T-helper 2 cell treated with Interferon-gamma antibody and Interleukin-4, amounts not matched to agents 5 μg/mL and 100 μg/mL, for 36 hours (primary cell): ENCODE data around the gene MBTD1.
"Not testable (repeated sequence)": the region's sequence is repeated elsewhere in the genome, so short reads cannot be mapped to it uniquely, and the experiment has no call there.

Source experiments
- DNase-seq: peaks from one replicate; pipeline ENCODE4 v3.0.0; 2021; ENCODE audit warnings: low spot score
- H3K27ac Mint-ChIP-seq: one replicate; pipeline ENCODE4 v1.8.0; 2021; ENCODE audit warnings: mild to moderate bottlenecking, mixed read lengths
- H3K27me3 Mint-ChIP-seq: one replicate; pipeline ENCODE4 v1.8.0; 2021; ENCODE audit warnings: low read depth, mixed read lengths
- H3K36me3 Mint-ChIP-seq: one replicate; pipeline ENCODE4 v1.8.0; 2021; ENCODE audit warnings: low read depth, mixed read lengths
- H3K4me1 Mint-ChIP-seq: one replicate; pipeline ENCODE4 v1.8.0; 2021; ENCODE audit warnings: low read depth, mixed read lengths
- H3K4me3 Mint-ChIP-seq: one replicate; pipeline ENCODE4 v1.8.0; 2022; ENCODE audit warnings: mild to moderate bottlenecking, moderate library complexity, mixed read lengths
- H3K9me3 Mint-ChIP-seq: one replicate; pipeline ENCODE4 v1.8.0; 2021; ENCODE audit warnings: mixed read lengths

Gene MBTD1

DNA sequence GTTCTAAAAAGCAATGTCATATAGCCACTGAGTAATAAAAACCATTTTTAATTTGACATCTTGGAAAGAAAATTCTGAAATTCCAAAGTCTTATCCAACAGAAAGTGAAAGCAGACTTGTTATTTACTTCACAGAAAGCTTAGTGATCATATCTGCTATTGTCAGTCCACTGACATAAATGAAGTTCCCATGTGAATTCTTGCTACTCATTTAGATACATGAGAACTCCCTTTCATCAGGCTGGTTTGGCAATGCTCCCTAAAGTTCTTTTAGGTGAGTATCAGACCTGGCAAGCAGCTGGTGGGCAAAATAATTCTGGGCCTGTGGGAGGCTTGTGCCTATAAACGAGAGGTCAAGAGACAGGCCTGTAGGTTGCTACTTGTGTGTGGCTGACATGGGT, 70.2 kb downstream of the MBTD1 start:
- H3K27me3 Mint-ChIP-seq, result no peaks in the 10 kb centered on the region
- H3K4me1 Mint-ChIP-seq, result peaks cover 2% of the 10 kb centered on the region
- H3K36me3 Mint-ChIP-seq, result peaks cover 30% of the 10 kb centered on the region
- H3K9me3 Mint-ChIP-seq, result no peaks in the 10 kb centered on the region
- no peak for DNase-seq
- no peak overlapping the region for H3K27ac Mint-ChIP-seq
- H3K4me3 Mint-ChIP-seq, result no peak overlapping the region

DNA sequence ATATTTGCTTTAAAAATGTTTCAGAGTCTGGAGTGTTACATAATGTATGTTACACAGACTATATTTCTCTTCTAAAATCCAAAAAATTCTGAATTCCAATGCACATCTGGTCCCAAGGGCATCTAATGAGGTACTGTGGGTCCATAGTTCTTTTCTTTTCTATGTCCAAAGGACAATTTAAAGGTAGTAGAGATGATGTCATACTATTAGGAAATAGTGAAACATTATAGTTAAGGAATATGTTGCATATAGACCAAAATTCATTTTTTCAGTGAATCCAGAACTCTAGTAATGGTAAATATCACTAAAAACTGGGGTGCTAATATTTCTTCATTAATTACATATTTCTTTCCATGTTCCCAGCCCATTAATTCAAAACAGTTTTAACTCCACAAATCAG, 70.7 kb downstream of the MBTD1 start:
- DNase-seq, result no peak
- no peaks in the 10 kb centered on the region for H3K27me3 Mint-ChIP-seq
- no peak overlapping the region for H3K27ac Mint-ChIP-seq
- H3K36me3 Mint-ChIP-seq, result peaks cover 34% of the 10 kb centered on the region
- no peaks in the 10 kb centered on the region for H3K9me3 Mint-ChIP-seq
- no peak overlapping the region for H3K4me3 Mint-ChIP-seq
- peaks cover 2% of the 10 kb centered on the region for H3K4me1 Mint-ChIP-seq

DNA sequence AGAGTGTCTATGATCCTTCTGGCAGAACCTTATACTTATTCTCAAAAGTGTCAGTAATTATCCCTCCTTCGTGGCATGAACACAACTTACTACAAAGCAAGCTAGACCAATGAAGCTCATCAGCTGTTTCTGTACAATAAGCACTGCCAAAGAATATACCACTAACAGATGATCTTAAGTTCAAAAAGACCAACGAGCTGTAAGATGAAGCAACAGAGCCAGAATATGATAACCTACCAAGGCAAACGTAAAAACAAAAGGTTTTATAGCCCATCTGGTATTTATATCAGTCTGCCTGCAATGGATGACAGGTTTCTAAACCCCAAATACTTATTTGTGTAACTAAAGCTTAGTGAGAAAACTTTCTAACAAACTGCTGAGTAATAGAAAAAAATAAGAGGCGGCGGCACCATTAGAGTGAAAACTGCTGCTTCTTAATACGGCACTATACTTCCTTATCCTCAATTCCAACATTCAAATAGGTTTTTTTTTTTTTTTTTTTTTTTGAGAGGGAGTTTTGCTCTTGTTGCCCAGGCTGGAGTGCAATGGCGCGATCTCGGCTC, 71.5 kb downstream of the MBTD1 start:
- no peak for DNase-seq
- Mint-ChIP-seq H3K9me3 (no peaks in the 10 kb centered on the region), H3K27ac (no peak overlapping the region), H3K27me3 (no peaks in the 10 kb centered on the region), H3K36me3 (peaks cover 33% of the 10 kb centered on the region), H3K4me1 (peaks cover 2% of the 10 kb centered on the region), H3K4me3 (no peak overlapping the region)

DNA sequence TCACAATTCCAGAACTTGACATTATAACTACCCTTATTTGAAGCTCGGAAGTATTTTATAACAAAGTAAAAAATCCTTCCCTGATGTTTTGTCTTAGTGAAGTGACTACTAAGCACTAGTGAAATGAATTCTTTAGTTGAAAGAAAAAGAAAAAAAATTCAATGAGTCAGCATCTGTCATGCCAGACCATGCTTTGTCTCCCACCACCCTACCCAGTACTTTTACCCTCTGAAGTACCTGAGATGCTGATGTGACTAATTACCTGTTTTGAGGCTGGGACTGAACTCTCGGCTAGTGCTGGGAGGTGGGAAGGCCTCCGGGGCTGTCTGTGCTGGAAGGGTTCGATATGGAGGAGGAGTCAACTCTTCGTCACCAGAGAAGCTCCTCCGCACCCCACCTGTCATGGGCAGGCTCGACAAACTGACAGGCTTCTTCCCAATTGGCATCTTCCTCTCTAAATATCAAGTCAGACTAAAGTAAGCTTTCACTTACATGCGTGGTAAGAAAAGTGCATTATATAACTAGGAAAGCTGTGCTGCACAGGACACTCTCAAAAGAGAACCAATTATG, 74.0 kb downstream of the MBTD1 start:
- Mint-ChIP-seq H3K9me3 (no peaks in the 10 kb centered on the region), H3K4me3 (no peak overlapping the region), H3K36me3 (peaks cover 27% of the 10 kb centered on the region), H3K27me3 (no peaks in the 10 kb centered on the region), H3K27ac (peak overlapping the region; percentile 11), H3K4me1 (peaks cover 2% of the 10 kb centered on the region)
- DNase-seq, result no peak

DNA sequence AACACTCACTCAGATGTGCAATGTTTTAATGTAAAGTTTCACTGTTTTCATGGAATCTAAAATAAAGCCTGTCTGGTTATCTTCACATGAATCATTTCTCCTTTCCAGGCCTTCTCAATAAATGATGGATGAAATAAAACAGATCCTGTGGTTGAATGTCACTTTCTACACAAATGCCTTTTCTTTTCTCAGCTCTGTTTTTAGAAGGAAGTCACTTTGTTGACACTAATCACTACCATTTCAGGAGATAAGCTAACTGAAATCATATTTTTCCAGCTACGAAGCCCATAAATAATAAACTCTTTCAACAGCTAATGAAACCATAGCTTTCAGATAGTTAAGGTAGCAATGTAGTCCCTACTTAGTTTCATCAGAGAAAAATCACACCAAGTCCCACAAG, 75.7 kb downstream of the MBTD1 start:
- no peak overlapping the region for H3K4me3 Mint-ChIP-seq
- no peaks in the 10 kb centered on the region for H3K4me1 Mint-ChIP-seq
- H3K27ac Mint-ChIP-seq, result no peak overlapping the region
- no peaks in the 10 kb centered on the region for H3K27me3 Mint-ChIP-seq
- peaks cover 26% of the 10 kb centered on the region for H3K36me3 Mint-ChIP-seq
- DNase-seq, result no peak
- H3K9me3 Mint-ChIP-seq, result no peaks in the 10 kb centered on the region

DNA sequence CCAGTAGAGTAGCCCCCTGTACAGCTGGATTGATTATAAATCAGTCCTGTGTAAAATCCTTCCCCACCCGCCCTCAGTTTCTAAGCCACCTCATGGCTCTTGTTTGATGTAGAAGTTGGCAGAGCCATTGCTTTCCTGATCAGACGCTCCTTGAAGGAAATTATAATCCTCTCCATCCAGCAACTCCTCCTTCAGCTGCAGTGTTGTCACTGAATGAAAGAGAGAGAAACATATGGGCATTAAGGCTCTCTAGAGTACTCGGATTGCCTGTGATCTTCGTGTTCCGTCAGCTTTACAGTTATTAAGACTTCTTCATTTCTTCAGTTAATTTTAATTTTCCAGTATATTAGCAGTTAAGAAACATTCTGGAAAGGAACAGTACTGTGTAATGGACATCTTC, 79.4 kb downstream of the MBTD1 start:
- Mint-ChIP-seq H3K4me3 (no peak overlapping the region), H3K4me1 (no peaks in the 10 kb centered on the region), H3K36me3 (peaks cover 20% of the 10 kb centered on the region), H3K27ac (no peak overlapping the region), H3K27me3 (no peaks in the 10 kb centered on the region), H3K9me3 (no peaks in the 10 kb centered on the region)
- no peak for DNase-seq

DNA sequence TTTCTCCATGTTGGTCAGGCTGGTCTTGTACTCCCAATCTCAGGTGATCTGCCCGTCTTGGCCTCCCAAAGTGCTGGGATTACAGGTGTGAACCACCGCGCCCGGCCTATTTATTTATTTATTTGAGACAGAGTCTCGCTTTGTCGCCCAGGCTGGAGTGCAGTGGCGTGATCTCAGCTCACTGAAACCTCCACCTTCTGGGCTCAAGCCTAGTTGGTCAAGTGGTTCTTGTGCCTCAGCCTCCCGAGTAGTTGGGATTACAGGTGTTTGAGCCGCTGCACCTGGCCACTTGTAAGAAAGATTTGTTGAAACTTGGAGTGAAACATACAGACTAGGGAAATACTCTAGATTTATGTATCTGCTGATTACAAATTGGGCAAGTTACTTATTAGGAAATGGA, 87.8 kb downstream of the MBTD1 start:
- not testable (repeated sequence) for DNase-seq, H3K27ac Mint-ChIP-seq, H3K27me3 Mint-ChIP-seq, H3K4me3 Mint-ChIP-seq, H3K9me3 Mint-ChIP-seq
- Mint-ChIP-seq H3K36me3 (peaks cover 38% of the 10 kb centered on the region), H3K4me1 (peaks cover 13% of the 10 kb centered on the region)

DNA sequence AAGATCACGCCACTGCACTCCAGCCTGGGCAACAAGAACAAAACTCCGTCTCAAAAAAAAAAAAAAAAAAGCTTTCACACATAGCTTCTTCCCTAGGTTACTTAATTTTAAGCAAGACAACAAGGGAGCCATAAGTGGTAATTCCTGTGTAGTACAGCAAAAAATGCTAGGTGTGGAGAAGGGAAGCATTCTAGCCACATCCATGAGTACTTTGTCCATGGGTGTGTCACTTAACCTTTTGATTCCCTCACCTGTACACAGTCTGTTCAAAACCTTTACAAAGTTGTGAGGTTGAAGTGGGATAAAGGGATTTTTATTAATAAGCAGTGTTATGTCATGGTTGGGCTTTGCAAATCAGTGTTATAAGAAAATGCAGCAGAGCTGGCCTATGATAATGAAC, 89.1 kb downstream of the MBTD1 start:
- H3K27me3 Mint-ChIP-seq, result no peaks in the 10 kb centered on the region
- H3K9me3 Mint-ChIP-seq, result no peaks in the 10 kb centered on the region
- no peak overlapping the region for H3K4me3 Mint-ChIP-seq
- H3K27ac Mint-ChIP-seq, result no peak overlapping the region
- DNase-seq, result no peak
- peaks cover 16% of the 10 kb centered on the region for H3K4me1 Mint-ChIP-seq
- peaks cover 41% of the 10 kb centered on the region for H3K36me3 Mint-ChIP-seq

DNA sequence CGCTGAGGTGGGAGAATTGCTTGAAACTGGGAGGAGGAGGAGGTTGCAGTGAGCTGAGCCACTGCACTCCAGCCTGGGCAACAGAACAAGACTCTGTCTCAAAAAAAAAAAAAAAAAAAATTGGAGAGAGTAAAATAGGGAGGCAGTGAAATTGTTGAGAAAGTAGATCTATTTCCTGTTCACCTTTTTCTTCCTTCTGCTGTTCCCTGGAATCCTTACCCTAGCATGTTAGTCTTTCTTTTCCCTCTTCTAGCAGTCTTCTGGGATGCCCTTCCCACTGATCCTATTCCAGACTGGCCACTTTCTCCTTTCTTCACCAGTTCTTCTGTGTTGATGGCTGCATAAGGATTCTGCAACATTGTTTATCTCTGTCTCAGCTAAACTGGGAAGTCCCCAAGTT, 90.5 kb downstream of the MBTD1 start:
- no peak for DNase-seq
- Mint-ChIP-seq H3K4me3 (peak overlapping the region; percentile 11), H3K27me3 (no peaks in the 10 kb centered on the region), H3K36me3 (peaks cover 43% of the 10 kb centered on the region), H3K9me3 (no peaks in the 10 kb centered on the region), H3K27ac (peak overlapping the region; percentile 22), H3K4me1 (peaks cover 24% of the 10 kb centered on the region)

DNA sequence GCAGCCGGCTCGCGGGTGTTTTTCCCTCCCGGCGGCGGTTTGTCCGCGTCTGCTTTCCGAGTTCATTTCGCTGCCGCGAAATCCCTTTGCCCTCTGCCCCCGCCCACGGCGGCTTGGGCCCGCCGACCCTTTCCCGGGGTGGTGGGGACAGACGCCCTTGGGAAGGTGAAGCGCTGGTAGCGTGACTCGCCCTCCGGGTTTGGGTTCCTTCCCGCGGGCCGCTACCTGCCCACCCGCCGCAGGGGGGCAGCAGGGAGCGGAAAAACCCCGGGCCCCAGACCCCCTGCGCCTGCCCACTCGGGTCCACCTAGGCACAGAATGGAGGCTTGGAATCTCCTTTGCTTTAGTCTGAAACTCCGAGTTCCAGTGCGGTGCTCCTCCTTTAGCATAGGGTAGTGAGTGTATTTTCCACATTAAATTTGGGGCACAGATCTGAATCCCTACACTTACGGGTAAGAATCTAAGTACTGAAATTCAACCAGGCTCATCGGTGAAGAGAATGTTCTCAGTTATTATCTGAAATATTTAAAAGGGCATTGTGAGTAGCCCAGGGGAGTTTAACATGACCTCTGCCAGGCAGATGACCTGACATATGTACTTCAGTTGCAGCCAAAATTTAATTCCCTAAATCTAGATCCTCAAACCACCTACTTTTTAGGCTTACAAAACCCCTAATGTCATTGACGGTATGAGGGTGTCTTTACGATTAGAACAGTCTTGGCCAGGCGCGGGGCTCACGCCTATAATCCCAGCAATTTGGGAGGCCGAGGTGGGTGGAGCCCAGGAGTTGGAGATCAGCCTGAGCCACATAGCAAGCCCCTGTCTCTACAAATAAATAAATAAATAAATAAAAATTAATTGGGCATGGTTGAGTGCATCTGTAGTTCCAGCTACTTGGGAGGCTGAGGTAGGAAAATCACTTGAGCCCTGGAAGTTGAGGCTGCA, 92.6 kb downstream of the MBTD1 start:
- peak; percentile 62 for DNase-seq
- Mint-ChIP-seq H3K27me3 (no peaks in the 10 kb centered on the region), H3K27ac (peak overlapping the region; percentile 85), H3K4me3 (peak overlapping the region; percentile 88), H3K4me1 (peaks cover 22% of the 10 kb centered on the region), H3K36me3 (peaks cover 42% of the 10 kb centered on the region), H3K9me3 (no peaks in the 10 kb centered on the region)

DNA sequence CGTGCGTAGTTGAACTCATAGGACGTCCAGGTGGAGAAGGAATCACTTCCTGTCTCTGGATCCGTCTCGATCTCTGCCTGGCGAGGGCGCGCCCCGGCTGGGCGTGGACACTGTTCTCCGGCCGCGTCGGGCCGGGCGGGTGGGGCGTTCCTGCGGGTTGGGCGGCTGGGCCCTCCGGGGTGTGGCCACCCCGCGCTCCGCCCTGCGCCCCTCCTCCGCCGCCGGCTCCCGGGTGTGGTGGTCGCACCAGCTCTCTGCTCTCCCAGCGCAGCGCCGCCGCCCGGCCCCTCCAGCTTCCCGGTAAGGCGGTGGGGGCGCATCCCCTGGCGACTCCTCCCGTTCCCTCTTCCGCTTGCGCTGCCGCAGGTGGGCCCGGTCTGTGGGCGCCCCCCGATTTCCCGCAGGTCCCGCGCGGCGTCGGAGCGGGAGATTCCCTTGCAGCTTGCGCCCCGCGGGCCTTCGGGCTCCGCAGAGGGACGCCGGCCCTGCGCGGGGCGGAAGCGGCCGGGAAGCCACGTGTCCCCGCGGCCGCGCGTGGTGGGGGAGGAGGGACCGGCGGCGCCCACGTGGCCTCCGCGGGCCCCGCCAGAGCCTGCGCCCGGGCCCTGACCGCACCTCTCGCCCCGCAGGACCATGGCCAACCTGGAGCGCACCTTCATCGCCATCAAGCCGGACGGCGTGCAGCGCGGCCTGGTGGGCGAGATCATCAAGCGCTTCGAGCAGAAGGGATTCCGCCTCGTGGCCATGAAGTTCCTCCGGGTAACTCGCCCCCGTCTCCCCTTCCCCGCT, 93.5 kb downstream of the MBTD1 start, which contains the start of gene NME2:
Gene NME2 (plus strand): TSS at position 214 of the 789 bp plus-strand sequence. CDS start 420 bp downstream, at position 634.
- peaks cover 46% of the 10 kb centered on the region for H3K36me3 Mint-ChIP-seq
- peak within 1 kb of the TSS; percentile 98 for H3K27ac Mint-ChIP-seq
- peaks cover 22% of the 10 kb centered on the region for H3K4me1 Mint-ChIP-seq

DNA sequence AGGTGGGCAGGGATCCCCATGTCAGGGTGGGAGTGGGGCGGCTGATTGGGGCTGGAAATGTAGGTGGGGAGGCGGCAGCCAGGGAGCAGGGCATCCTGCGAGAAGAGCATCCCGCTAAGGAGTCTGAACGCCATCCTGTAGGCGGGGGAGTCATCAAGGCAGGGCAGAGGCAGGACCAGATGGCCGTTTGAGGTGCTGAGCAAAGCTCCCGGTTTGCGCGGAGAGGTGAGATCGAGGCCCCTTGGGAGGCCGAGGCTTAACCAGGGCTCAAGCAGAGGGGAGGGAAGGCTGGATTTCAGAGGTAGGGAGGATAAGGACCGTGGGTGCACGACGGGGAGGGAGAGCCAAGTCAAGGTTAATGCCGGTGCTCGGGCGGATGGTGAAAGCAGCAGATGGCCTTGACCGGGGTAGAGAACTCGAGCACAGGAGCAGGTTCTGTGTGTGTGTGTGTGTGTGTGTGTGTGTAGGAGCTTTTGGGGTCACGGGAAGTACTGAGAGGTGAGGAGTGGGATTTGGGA, 94.1 kb downstream of the MBTD1 start:
- Mint-ChIP-seq H3K4me3 (peak overlapping the region; percentile 95), H3K27me3 (no peaks in the 10 kb centered on the region), H3K9me3 (no peaks in the 10 kb centered on the region), H3K36me3 (peaks cover 47% of the 10 kb centered on the region), H3K4me1 (peaks cover 22% of the 10 kb centered on the region), H3K27ac (peak overlapping the region; percentile 98)
- DNase-seq, result no peak

More for the DNA sequence above, 93.5 kb downstream of the MBTD1 start, which contains the start of gene NME2:
- Mint-ChIP-seq H3K9me3 (no peaks in the 10 kb centered on the region), H3K4me3 (peak within 1 kb of the TSS; percentile 95), H3K27me3 (no peaks in the 10 kb centered on the region)
- DNase-seq, result peak; percentile 81

DNA sequence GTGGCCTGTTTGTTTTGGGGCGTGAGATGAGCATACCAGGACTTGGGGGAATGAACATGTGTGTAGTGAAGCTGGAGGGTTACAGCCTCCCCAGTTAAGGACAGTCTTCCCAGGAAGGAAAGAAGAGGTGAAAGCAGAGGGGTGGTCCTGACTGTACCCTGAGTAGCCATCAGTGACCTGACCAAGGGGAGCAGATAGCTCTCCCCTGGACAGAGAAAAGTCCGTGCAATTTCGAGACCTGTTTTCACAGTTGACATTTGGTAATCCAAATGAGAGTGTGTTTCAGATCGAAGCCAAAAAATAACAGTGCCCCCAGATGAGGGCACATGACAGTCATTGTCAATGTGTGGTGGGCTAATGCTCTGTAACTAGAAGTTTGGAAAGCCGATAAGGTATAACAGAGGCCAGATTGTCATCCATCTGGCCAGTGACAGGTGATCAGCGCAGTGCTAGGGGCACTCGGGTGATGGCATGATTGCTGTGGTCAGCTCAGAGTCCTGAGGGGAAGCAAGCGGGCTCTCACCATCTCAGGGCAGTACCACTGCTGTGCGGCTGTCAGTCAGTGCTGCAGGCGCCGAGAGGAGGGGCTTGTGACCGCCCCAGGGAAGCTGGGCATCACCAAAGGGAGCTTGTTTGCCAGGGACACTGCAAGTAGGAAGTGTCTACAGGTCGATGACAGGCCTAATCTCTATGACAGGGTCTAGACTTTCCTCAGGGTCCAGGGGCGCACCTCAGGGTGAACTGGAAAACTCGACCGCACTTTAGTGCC, 94.8 kb downstream of the MBTD1 start:
- Mint-ChIP-seq H3K27ac (peak overlapping the region; percentile 98), H3K9me3 (no peaks in the 10 kb centered on the region), H3K4me3 (peak overlapping the region; percentile 95), H3K4me1 (peaks cover 22% of the 10 kb centered on the region), H3K36me3 (peaks cover 48% of the 10 kb centered on the region), H3K27me3 (no peaks in the 10 kb centered on the region)
- DNase-seq, result no peak
